ENCODE measurements around the gene MORN3.
"Not testable (repeated sequence)": the region's sequence is repeated elsewhere in the genome, so short reads cannot be mapped to it uniquely, and the experiment has no call there.

Gene MORN3

DNA sequence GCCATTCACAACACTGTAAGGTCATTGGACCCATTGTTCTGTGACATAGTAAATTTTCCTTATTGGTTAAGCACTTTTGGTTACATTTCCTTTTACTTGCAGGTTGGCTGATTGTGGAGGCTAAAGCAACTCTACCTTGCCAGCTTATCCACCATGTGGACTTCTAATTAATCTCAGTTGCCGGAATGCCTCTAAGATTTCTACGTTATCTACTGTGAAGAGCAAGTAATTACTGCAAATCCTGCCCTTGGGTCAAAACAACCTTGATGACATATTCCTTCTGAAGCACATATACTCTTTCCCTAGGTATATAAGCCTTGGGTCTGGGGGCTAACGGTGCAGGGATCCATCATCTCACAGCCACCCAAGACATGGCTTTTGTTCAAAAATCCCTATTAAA lies 19.5 kb upstream of the MORN3 start:
- DNase-seq, result no peak

DNA sequence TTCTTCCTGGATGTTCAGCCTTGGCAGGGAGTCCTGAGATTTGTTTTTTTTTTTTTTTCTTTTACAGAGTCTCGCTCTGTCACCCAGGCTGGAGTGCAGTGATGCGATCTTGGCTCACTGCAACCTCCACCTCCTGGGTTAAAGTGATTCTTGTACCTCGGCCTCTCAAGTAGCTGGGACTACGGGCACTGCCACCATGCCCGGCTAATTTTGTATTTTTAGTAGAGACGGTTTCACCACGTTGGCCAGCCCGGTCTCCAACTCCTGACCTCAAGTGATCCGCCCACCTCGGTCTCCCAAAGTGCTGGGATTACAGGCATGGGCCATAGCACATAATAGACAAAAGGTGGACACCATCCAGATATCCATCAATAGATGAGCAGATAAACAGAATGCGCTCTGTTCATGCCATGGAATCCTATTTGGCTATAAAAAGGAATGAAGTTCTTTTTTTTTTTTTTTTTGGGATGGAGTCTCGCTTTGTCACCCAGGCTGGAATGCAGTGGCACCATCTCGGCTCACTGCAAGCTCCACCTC lies 10.3 kb upstream of the MORN3 start:
- DNase-seq, result not testable (repeated sequence)

DNA sequence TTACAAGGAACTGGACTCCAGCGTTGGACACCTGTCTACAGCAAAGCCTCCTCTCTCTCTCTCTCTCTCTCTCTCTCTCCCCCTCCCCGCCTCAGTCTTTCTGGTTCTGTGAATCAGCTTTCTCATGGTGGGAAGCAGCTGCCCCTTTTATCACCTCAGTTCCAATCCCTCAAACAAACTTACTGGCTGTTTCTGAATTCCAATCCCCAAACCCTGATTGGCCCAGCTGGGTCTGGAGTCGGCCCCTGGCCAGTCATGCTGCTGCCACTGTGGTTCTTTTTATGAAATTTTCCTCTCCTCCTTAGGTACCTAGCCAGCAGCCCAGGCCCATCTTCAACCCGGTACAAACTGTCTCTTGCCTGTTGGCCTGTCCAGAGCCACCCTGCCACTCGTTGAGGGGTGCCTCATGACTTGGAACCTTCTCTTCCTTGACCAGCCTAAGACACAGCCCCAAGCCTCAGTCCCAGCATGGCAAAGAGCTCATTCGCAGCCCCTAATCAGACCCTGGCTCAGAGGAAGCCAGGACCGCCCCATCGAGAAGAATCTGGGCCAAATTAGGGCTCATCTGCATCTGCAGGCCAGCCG lies 9.4 kb upstream of the MORN3 start:
- DNase-seq, result no peak

DNA sequence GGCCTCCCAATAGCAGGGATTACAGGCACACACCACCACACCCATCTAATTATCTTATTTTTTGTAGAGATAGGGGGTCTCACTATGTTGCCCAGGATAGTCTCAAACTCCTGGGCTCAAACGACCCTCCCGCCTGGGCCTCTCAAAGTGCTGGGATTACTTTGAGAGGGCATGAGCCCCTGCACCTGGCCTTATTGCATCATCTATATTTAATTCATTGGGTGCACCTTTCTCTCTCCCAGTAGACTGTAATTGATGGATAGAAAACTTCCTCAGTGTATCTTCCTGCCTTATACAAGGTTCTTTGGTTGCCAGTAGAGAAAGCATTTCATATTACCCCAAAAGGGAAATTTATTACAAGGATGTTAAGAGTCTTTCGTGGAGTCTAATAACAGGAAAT lies 8.9 kb upstream of the MORN3 start:
- no peak for DNase-seq

DNA sequence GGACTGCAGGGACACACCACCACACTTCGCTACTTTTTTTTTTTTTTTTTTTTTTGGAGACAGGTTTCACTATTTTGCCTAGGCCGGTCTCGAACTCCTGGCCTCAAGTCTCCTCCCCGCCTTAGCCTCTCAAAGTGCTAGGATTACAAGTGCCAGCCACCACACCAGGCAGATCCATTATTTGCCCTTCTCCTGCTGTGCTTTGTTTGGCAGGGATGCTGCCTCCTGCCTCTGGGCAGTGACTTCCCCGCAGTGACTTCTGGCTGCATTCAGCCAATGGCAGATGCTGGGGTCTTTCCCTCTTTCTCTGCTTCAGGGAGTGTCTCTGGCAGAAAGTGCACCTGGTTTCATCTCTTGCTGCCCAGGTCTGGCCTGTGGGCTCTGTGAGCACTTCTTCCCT lies 6.7 kb upstream of the MORN3 start:
- DNase-seq, result no peak

DNA sequence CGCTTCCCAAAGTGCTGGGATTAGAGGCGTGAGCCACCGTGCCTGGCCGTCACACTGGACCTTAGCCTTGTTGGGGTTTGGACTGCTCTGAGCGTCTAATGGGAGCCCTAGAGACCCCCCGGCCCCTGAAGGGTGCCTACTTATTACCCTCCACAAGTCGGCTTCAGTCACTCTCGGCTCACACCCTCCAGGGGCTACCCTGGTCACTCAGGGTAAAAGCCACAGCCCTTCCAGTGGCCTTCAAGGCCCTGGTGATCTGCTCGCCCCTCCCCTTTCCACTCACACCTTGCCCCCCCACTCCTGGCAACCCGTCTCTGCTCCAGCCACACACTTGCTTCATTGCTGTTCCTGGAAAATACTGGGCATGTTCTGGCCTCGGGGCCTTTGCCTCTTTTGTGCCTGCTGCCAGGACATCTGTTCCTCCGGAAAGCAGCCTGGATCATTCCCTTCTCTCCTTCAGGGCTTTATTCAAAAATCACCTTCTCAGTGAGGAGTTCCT lies 3.6 kb upstream of the MORN3 start:
- DNase-seq, result no peak

DNA sequence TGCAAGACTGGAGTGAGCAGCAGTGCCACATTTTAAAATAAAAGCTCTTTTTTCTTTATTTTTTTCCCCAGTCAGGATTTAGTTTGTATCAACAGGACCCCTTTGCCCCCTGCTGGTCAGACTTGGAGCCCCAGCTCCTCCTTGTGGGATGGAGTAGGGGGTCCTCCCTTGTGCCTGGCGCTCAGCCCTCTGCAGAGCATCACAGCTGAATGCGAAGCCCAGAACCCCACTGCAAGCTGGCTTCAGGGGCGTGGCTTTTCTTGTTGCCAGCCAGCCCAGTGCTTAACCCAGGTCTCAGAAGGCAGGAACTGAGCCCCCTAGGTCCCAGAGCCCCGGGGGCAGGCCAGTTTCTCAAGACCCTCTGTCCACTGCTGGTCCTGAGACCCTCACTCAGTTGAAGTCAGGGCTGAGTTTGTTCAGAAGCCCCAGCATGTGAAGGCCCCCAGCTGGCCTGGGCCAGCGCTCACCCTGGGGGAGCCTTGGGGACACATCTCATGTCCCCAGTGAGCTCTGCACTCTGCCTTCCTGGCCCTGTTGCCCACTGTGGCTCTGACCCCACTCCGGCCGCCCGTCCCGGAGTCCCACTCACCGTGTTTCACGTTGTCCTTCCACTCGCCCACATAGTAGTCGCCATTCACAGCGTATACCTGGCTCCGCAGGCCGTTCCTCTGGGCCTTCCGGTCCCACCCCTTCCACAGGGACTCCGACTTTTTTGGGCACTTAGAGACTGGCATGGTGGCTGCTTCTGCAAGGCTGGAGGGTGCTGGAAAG lies 519 bp downstream of the MORN3 start:
- peak; percentile 36 for DNase-seq

DNA sequence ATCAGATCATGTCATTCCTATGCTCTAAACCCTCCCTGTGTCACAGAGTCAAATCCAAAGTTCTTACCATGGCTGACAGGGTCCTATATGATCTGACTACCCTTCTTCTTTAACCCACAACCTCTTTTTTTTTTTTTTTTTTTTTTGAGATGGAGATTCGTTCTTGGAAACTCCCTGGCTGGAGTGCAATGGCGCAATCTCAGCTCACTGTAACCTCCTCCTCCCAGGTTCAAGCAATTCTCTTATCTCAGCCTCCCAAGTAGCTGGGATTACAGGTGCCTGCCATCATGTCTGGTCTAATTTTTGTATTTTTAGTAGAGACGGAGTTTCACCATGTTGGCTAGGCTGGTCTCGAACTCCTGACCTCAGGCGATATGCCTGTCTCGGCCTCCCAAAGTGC lies 2.6 kb downstream of the MORN3 start:
- DNase-seq, result not testable (repeated sequence)

DNA sequence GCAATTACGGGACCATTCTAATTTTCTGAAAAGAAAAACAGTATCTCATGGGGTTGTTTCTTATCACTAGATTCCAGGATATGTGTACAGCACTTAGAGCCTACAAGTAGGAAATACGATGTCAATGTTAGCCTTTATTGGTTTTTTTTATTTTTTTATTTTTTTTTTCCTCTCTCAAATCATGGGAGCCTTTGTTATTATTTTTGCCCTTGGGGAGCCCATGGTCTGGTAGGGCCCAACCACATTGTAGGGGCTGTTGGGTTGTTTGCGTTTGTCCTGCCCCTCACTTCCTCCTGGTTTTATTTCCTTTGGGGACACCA lies 5.9 kb downstream of the MORN3 start:
- DNase-seq, result no peak

DNA sequence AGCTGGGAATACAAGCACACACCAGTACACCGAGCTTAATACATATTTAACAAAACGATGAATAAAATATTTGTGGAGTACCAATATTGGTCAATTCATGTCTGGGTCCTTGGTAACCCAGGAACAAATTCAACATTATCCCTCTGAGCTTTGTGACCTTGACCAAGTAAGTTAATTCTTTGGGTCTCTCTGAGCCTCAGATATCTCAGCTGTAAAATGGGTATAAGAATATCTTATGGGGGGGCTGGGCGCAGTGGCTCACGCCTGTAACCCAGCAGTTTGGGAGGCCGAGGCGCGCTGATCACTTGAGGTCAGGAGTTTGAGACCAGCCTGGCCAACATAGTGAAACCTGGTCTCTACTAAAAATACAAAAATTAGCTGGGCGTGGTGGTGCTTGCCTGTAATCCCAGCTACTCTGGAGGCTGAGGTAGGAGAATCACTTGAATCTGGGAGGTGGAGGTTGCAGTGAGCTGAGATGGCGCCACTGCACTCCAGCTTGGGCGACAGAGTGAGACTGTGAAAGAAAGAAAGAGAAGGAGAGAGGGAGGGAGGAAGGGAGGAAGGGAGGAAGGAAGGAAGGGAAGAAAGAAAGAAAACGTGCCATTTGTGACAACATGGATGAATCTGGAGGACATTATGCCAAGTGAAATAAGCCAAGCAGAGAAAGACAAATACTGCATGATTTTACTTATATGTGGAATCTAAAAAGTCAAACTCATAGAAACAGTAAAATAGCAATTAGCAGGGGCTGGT lies 7.9 kb downstream of the MORN3 start:
- not testable (repeated sequence) for DNase-seq

DNA sequence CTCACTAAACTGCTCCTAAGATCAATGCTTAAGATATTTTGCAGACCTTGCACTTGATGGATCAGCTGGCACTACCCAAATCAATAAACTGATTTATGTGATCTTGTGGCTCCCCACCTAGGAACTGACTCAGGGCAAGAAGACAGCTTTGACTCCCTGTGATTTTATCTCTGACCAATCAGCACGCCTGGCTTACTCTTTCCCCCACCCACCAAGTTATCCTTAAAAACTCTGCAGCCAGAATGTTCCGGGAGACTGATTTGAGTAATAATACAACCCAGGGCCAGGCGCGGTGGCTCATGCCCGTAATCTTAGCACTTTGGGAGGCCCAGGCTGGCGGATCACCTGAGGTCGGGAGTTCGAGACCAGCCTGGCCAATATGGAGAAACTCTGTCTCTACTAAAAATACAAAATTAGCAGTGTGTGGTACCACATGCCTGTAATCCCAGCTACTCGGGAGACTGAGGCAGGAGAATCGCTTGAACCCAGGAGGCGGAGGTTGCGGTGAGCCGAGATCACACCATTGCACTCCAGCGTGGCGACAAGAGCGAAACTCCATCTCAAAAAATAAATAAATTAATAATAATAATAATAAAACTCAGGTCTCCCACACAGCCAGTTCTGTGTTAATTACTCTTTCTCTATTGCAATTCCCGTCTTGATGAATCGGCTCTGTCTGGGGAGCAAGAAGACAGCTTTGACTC lies 12.0 kb downstream of the MORN3 start:
- DNase-seq, result no peak

DNA sequence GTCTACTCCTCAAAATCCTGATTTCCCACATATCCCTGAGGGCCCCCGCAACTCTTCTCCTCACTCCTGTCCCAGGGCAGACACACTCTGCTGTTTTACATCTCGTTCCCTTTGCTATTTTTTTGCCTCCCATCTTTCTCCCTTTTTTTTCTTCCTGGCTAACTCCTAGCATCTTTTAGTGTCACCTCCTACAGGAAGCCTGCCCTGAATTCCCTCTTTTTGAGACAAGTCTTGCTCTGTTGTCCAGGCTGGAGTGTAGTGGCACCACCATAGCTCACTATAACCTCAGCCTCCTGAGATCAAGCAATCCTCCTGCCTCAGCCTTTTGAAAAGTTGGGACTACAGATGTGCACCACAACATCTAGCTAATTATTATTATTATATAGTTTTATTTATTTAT lies 13.3 kb downstream of the MORN3 start:
- no peak for DNase-seq

DNA sequence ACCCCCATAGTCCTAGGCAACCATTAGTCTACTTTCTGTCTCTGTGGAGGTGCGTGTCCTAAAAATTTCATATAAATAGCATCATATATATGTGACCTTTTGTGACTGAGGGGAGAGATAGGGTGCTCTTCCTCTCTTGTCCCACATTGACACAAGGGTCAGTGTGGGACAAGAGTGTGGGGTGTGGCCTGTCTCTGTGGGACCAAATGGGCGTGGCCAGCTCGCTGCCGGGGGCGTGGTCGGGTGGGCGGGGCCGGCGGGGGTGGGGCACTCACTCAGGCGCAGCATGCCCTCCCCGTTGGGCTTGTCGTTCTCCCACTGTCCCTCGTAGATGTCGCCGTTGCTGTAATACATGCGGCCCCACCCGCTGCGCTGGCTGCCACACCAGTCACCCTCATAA lies 15.5 kb downstream of the MORN3 start:
- DNase-seq, result no peak

DNA sequence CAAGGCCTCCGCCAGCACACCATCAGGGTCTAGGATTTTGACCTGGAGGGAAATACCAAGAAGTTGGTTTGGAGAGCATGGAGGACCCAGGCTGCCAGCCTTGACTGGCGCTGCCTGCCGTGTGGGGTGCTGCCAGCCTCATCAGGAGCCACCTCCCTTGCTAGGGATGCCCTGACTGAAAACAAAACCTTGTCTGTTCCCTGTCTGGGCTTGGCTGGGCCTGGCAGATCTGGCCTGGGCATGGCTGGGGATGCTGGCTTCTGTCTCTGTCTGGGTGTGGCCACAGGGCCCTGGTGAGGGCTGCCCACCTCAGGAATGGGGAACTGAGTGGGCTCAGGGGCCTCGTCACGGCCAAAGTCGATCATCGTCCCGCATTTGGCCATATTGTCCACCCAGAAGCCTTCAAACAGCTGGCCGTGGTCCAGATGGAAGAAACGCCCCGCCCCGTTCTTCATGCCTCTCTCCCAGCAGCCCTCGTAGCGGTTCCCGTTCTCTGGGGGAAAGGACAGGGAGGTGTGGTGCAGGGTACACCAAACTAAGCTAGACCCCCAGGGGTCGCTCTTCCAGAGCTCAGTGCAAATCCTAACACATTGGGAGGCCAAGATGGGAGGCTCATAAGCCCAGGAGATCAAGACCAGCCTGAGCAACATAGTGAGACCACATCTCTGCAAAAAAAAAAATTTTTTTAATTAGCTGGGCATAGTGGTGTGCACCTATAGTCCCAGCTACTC lies 16.5 kb downstream of the MORN3 start:
- DNase-seq, result no peak

DNA sequence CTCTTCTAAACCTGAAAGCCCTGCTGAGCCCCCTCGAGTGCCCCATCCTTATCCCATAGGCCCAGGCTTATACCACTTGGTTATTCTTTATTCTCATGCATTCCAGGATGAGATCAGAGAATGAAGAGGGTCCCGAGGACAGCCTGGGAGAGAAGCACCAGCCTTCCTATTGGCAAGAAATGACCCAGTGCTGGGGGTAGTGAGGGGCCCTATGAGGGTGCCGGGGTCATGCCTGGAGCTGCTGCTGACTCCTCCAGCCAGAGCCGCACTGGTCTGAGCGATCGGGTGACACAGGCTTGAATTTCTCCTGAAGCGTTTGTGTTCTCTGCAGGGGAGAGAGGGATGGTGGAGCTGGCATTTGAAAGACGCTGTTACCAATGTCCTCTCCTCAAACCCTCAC lies 18.1 kb downstream of the MORN3 start:
- DNase-seq, result no peak

DNA sequence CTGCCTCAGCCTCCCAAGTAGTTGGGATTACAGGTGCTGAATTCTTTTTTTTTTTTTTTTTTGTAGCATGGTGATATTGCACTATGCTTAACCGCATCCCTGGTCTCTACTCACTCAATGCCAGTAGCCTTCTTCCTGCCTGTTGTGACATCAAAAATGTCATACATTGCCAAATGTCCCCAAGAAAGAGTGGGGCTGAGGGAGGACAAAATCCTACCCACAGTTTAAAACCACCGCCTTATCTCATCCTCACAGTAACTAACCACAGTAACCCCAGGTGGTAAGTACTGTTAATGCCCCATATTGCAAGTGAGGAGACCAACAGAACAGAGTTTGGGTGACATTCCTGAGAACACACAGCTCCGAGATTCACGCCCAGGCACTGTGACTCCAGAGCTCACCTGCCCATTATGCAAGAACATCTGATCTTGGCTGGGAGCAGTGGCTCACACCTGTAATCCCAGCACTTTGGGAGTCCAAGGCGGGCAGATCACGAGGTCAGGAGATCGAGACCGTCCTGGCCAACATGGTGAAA lies 19.6 kb downstream of the MORN3 start:
- peak; percentile 59 for DNase-seq

DNA sequence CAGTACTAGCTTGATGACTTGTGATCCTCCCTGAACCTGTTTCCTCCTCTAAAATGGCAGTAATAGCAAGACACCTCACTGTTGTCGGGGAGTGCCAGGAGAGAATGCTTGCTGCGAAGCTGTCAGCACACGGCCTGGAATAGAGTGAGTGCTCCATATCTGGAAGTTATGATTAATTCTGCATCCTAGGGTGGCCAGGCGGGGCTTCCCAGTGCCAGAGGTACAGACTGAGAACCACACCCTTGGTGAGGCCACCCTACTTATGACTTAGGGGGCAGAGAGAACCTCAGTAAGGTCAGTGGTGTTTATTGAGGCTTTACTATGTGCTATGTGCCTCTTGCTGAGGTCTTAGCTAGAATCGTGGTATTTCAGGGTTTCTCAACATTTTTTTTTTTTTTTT lies 20.1 kb downstream of the MORN3 start:
- no peak for DNase-seq

DNA sequence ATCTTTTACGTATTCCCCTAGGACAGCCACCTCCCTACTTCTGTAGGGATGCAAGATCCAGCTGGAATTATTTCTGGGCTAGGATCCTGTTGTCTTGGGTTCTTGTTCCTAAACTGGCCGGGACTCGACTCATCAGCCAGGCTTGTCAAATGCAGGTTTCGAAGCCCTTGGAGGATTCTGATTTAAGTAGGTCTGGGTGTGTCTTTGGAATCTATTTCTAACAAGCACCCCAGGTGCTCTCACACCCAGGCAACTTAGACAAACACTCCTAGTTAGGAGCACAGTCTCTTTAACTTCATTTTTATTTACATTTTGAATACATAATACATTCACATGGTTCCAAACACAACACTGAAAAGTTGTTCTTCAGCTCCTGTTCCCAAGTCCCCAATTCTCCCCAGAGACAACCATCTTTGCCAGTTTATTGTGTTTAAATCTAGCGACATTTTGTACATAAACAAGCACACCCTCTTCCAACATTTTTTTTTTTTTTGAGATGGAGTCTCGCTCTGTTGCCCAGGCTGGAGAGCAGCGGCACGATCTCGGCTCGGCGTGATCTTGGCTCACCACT lies 20.9 kb downstream of the MORN3 start:
- no peak for DNase-seq

DNA sequence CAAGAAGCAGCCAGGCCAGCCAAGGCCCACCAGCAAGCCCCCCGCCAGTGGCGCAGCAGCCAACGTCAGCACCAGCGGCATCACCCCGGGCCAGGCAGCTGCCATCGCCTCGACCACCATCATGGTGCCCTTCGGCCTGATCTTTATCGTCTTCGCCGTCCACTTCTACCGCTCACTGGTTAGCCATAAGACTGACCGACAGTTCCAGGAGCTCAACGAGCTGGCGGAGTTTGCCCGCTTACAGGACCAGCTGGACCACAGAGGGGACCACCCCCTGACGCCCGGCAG lies 28.2 kb downstream of the MORN3 start:
- no peak for DNase-seq

DNA sequence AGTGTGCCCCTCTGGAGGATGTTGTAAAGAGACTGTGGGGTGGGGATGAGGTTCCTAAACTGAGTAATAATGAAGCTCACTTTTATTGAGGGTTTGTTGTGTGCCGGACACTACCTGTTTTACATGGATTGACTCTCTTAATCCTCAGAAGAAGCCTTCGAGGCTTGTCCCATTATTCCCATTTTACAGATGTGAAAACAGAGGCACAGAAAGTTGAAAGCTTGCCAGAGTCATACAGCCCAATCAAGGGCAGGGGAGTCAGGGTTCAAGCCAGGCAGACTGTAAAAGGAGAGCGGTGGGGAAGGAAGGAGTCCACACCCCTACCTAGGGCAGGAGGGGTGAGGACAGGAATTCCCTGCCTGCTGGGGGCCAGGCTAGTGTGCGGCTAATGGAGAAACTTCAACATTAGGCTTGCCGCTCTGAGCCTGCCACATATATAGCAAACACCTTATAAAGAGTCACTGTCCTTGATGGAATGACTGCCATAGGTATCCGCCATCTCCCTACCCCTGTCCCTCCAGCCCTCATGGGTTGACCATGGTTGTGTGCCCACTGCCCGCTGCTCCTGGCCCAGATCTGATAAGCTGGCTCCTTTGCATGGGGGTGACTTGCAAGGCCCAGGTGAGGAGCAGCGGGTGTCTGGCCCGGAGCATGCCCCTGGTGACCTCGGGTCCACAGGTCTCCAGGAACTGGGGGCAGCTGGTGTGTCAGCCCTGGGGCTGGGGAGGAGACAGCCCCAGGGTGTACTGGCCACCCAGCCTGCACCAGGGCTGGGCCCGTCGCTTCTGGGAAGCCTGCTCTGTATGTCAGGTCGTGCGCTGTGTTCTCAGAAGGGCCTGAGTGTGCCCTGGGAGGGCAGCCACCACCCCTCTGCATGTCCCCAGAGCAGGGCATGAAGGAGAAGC lies 30.9 kb downstream of the MORN3 start:
- no peak for DNase-seq

Measured in CD4-positive, alpha-beta T cell treated with Interleukin-4 for 4 hours (primary cell).